HepG2 (cell line): Measurements from ENCODE around the gene AGAP3. TPM values are rescaled to one million over a fixed set of nuclear protein-coding genes. Genes with fewer than 3 reads are reported as not detected.

Source experiments
- BHLHE40 ChIP-seq: IDR thresholded peaks from 2 replicates; pipeline ENCODE4 v1.6.1; 2011; ENCODE audit warnings: low read length, improper control_type of control experiment
- CHCHD3 ChIP-seq: sonication (generic); formaldehyde crosslinking; IDR thresholded peaks from 2 replicates; pipeline ENCODE4 v1.8.0; 2022; ENCODE audit warnings: mild to moderate bottlenecking, missing genetic modification reagents, moderate library complexity
- ETV6 ChIP-seq: sonication (generic); formaldehyde crosslinking; conservative IDR thresholded peaks from 2 replicates; pipeline ENCODE4 v1.4.0; 2020; ENCODE audit warnings: missing genetic modification reagents
- GATAD1 ChIP-seq: IDR thresholded peaks from 2 replicates; pipeline ENCODE4 v1.6.1; 2016; ENCODE audit warnings: missing genetic modification reagents, missing compliant biosample characterization
- KLF16 ChIP-seq, 2 experiments: sonication (generic) in 1 of 2; formaldehyde crosslinking in 1 of 2; IDR thresholded peaks; 2 replicates each; pipeline versions ENCODE4 v1.6.1 to v1.8.0; 2016 to 2023; ENCODE audit warnings: missing genetic modification reagents in 2 of 2, missing compliant biosample characterization in 1 of 2
- MEIS2 ChIP-seq: sonication (generic); formaldehyde crosslinking; IDR thresholded peaks from 2 replicates; pipeline ENCODE4 v1.9.0; 2021; ENCODE audit warnings: mild to moderate bottlenecking, missing genetic modification reagents
- PITX1 ChIP-seq: sonication (generic); formaldehyde crosslinking; IDR thresholded peaks from 2 replicates; pipeline ENCODE4 v1.5.1; 2020; ENCODE audit warnings: mild to moderate bottlenecking, missing genetic modification reagents
- PRMT3 ChIP-seq: sonication (generic); formaldehyde crosslinking; IDR thresholded peaks from 2 replicates; pipeline ENCODE4 v1.8.1; 2022; ENCODE audit warnings: low read depth, mild to moderate bottlenecking, moderate library complexity, missing genetic modification reagents, borderline replicate concordance
- SMAD1 ChIP-seq: sonication (generic); formaldehyde crosslinking; IDR thresholded peaks from 2 replicates; pipeline ENCODE4 v1.4.0; 2020; ENCODE audit warnings: missing genetic modification reagents, low read depth, mild to moderate bottlenecking, borderline replicate concordance
- ZBTB3 ChIP-seq: sonication (generic); formaldehyde crosslinking; IDR thresholded peaks from 2 replicates; pipeline ENCODE4 v1.4.0; 2020; ENCODE audit warnings: low read depth, mild to moderate bottlenecking, moderate library complexity, missing genetic modification reagents, borderline replicate concordance
- polyA plus RNA-seq, 8 experiments: library from polyadenylated mRNA; depleted of rRNA in 3 of 8; stranded (reverse) in 7 of 8; unstranded in 1 of 8; fragments of >200 nt; fragmentation: Illumina TruSeq in 4 of 8; extraction: Trizol in 4 of 8; gene quantifications; 2 replicates each; pipeline versions ENCODE4 v1.2.1 to v1.2.3, GENCODE V29; 2011 to 2016; ENCODE audit warnings: low read depth in 4 of 8, missing spikeins in 1 of 8, mixed read lengths in 1 of 8; ENCODE audit not compliant: insufficient read depth in 1 of 8
- total RNA-seq, 5 experiments: library from RNA; depleted of rRNA; stranded (reverse); fragments of >200 nt; fragmentation: Illumina TruSeq; extraction: Trizol; gene quantifications; 2 replicates each; pipeline ENCODE4 v1.2.3, GENCODE V29; 2016; ENCODE audit warnings: low read depth in 1 of 5
- TF ChIP-seq, protein P1 (sequence below): sonication (generic); formaldehyde crosslinking; IDR thresholded peaks from 2 replicates; pipeline ENCODE4 v1.4.0; 2020; ENCODE audit warnings: missing genetic modification reagents
- TF ChIP-seq, protein P2 (sequence below): sonication (generic); formaldehyde crosslinking; IDR thresholded peaks from 2 replicates; pipeline ENCODE4 v1.4.0; 2020; ENCODE audit warnings: missing genetic modification reagents
- TF ChIP-seq, protein P3 (sequence below): sonication (generic); formaldehyde crosslinking; IDR thresholded peaks from 2 replicates; pipeline ENCODE4 v1.4.0; 2020; ENCODE audit warnings: missing genetic modification reagents
- TF ChIP-seq, protein P4 (sequence below): sonication (generic); formaldehyde crosslinking; IDR thresholded peaks from 2 replicates; pipeline ENCODE4 v1.4.0; 2020; ENCODE audit warnings: mild to moderate bottlenecking, missing genetic modification reagents
- TF ChIP-seq, protein P5 (sequence below), 2 experiments: sonication (generic) in 1 of 2; formaldehyde crosslinking in 1 of 2; IDR thresholded peaks; 2 replicates each; pipeline versions ENCODE4 v1.5.1 to v1.6.1; 2011 to 2020; ENCODE audit warnings: borderline replicate concordance in 1 of 2, low read depth in 1 of 2, low read length in 1 of 2, mild to moderate bottlenecking in 1 of 2, missing genetic modification reagents in 1 of 2, moderate library complexity in 1 of 2
- TF ChIP-seq, protein P6 (sequence below): sonication (generic); formaldehyde crosslinking; IDR thresholded peaks from 2 replicates; pipeline ENCODE4 v1.5.0; 2020; ENCODE audit warnings: mild to moderate bottlenecking, missing genetic modification reagents, moderate library complexity

Gene AGAP3
- total and polyA plus RNA-seq, 2 of the 13 experiments (the other 11 are each of a cell fraction or from before 2014, with no cell fraction given): 31.3 to 61.4 TPM

DNA sequence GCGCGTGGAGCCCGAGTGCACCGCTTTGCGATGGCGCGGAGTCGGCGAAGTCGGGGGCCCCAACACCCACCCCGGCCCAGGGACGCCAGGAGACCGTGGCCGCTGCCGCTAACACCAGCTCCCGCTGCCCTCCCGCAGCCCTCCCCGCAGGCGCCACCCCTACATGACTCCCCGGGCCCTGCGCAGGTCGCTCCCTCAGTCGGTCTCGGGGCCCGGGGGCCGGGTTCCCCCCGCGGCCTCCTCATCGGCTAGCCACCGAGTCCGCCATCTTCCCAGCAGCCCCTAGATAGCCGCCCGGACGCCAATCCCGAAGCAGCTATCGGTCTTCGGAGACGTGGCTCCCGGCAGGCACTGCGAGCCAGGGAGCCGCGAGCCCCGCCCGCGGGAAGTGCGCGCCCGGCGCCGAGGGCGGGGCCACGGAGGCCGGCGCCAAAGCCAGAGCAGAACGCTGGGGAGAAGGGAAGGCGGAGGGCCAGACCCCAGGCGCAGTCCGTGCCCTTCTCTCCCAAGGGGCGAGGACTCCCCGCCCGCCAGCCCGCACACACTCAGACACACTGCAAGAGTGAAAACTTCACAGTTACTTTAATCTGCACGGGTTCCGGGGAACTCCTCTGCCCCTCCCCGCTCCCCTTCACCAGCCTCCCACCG, 5.6 kb upstream of the AGAP3 start, which contains the start of gene FASTK (continued):
- TF ChIP-seq, protein P1, sequence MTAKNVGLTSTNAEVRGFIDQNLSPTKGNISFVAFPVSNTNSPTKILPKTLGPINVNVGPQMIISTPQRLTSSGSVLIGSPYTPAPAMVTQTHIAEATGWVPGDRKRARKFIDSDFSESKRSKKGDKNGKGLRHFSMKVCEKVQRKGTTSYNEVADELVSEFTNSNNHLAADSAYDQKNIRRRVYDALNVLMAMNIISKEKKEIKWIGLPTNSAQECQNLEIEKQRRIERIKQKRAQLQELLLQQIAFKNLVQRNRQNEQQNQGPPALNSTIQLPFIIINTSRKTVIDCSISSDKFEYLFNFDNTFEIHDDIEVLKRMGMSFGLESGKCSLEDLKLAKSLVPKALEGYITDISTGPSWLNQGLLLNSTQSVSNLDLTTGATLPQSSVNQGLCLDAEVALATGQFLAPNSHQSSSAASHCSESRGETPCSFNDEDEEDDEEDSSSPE (CRISPR knock-in tag): peak; percentile 90
- TF ChIP-seq, protein P2, sequence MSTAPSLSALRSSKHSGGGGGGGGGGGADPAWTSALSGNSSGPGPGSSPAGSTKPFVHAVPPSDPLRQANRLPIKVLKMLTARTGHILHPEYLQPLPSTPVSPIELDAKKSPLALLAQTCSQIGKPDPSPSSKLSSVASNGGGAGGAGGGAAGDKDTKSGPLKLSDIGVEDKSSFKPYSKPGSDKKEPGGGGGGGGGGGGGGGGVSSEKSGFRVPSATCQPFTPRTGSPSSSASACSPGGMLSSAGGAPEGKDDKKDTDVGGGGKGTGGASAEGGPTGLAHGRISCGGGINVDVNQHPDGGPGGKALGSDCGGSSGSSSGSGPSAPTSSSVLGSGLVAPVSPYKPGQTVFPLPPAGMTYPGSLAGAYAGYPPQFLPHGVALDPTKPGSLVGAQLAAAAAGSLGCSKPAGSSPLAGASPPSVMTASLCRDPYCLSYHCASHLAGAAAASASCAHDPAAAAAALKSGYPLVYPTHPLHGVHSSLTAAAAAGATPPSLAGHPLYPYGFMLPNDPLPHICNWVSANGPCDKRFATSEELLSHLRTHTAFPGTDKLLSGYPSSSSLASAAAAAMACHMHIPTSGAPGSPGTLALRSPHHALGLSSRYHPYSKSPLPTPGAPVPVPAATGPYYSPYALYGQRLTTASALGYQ: peak; percentile 48
- TF ChIP-seq KLF16 (CRISPR knock-in tag; IDR thresholded peaks at IDR 0.05) (no peak; a peak in 1 of 4 replicates), PRMT3 (CRISPR knock-in tag) (no peak), PITX1 (CRISPR knock-in tag) (no peak), ETV6 (CRISPR knock-in tag) (no peak), MEIS2 (CRISPR knock-in tag) (peak; percentile 43; the same call in 1 of the 2 replicates), BHLHE40 (no peak), ZBTB3 (CRISPR knock-in tag) (0 out of 2 replicates have a peak, but pooled peaks have one; percentile 55), CHCHD3 (no peak), GATAD1 (CRISPR knock-in tag) (peak; percentile 93), SMAD1 (CRISPR knock-in tag) (no peak; the same call in 1 of the 2 replicates)
- TF ChIP-seq, protein P3, sequence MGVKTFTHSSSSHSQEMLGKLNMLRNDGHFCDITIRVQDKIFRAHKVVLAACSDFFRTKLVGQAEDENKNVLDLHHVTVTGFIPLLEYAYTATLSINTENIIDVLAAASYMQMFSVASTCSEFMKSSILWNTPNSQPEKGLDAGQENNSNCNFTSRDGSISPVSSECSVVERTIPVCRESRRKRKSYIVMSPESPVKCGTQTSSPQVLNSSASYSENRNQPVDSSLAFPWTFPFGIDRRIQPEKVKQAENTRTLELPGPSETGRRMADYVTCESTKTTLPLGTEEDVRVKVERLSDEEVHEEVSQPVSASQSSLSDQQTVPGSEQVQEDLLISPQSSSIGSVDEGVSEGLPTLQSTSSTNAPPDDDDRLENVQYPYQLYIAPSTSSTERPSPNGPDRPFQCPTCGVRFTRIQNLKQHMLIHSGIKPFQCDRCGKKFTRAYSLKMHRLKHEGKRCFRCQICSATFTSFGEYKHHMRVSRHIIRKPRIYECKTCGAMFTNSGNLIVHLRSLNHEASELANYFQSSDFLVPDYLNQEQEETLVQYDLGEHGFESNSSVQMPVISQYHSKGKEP: peak; percentile 18; the same call in 1 of the 2 replicates
- TF ChIP-seq, protein P4, sequence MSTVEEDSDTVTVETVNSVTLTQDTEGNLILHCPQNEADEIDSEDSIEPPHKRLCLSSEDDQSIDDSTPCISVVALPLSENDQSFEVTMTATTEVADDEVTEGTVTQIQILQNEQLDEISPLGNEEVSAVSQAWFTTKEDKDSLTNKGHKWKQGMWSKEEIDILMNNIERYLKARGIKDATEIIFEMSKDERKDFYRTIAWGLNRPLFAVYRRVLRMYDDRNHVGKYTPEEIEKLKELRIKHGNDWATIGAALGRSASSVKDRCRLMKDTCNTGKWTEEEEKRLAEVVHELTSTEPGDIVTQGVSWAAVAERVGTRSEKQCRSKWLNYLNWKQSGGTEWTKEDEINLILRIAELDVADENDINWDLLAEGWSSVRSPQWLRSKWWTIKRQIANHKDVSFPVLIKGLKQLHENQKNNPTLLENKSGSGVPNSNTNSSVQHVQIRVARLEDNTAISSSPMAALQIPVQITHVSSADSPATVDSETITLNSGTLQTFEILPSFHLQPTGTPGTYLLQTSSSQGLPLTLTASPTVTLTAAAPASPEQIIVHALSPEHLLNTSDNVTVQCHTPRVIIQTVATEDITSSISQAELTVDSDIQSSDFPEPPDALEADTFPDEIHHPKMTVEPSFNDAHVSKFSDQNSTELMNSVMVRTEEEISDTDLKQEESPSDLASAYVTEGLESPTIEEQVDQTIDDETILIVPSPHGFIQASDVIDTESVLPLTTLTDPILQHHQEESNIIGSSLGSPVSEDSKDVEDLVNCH (CRISPR knock-in tag): no peak
- TF ChIP-seq, protein P5, sequence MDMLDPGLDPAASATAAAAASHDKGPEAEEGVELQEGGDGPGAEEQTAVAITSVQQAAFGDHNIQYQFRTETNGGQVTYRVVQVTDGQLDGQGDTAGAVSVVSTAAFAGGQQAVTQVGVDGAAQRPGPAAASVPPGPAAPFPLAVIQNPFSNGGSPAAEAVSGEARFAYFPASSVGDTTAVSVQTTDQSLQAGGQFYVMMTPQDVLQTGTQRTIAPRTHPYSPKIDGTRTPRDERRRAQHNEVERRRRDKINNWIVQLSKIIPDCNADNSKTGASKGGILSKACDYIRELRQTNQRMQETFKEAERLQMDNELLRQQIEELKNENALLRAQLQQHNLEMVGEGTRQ (IDR thresholded peaks at IDR 0.05; ENCODE audit: low read depth, low read length): no peak
- TF ChIP-seq, protein P5 (CRISPR knock-in tag; IDR thresholded peaks at IDR 0.05; ENCODE audit: borderline replicate concordance): no peak
- TF ChIP-seq, protein P6, sequence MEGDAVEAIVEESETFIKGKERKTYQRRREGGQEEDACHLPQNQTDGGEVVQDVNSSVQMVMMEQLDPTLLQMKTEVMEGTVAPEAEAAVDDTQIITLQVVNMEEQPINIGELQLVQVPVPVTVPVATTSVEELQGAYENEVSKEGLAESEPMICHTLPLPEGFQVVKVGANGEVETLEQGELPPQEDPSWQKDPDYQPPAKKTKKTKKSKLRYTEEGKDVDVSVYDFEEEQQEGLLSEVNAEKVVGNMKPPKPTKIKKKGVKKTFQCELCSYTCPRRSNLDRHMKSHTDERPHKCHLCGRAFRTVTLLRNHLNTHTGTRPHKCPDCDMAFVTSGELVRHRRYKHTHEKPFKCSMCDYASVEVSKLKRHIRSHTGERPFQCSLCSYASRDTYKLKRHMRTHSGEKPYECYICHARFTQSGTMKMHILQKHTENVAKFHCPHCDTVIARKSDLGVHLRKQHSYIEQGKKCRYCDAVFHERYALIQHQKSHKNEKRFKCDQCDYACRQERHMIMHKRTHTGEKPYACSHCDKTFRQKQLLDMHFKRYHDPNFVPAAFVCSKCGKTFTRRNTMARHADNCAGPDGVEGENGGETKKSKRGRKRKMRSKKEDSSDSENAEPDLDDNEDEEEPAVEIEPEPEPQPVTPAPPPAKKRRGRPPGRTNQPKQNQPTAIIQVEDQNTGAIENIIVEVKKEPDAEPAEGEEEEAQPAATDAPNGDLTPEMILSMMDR (CRISPR knock-in tag): no peak
